Coronary artery (tissue), 2 donors: ENCODE results near the gene MGMT.

ENCODE experiments used
- DNase-seq: peaks from one replicate; pipeline ENCODE4 v3.0.0-alpha.2; 2017; ENCODE audit warnings: low spot score
- H3K27ac ChIP-seq, 2 donors: fragments of 200-600 bp; sonication (generic); one replicate each; pipeline ENCODE4 v1.5.1; 2016 to 2019
- H3K4me3 ChIP-seq: fragments of 200-600 bp; sonication (generic); 2 replicates; pipeline ENCODE4 v1.5.1; 2016; ENCODE audit warnings: mild to moderate bottlenecking, moderate library complexity
- CTCF ChIP-seq: fragments of 200-600 bp; sonication (generic); IDR thresholded peaks from one replicate; pipeline ENCODE4 v1.5.1; 2019; ENCODE audit warnings: antibody characterized with exemption

MGMT gene

GRCh38 chr10:129449893-129450292, 17.1 kb upstream of the MGMT start:
- TF ChIP-seq CTCF = no peak
- Histone ChIP-seq H3K27ac (no peak overlapping the region), H3K4me3 (no peak overlapping the region)
- DNase-seq = no peak

- DNase-seq = no peak
- TF ChIP-seq CTCF = no peak
- no peak overlapping the region for H3K4me3 ChIP-seq
- no peak overlapping the region for H3K27ac ChIP-seq
These were observed 16.6 kb upstream of the MGMT start for GRCh38 chr10:129450391-129450790.

GRCh38 chr10:129455625-129456024, 11.4 kb upstream of the MGMT start:
- no peak for DNase-seq
- no peak overlapping the region for H3K4me3 ChIP-seq
- H3K27ac ChIP-seq = no peak overlapping the region
- TF ChIP-seq CTCF = no peak

GRCh38 chr10:129459762-129460539, 7.1 kb upstream of the MGMT start:
- no peak overlapping the region for H3K4me3 ChIP-seq
- H3K27ac ChIP-seq = no peak overlapping the region
- no peak for TF ChIP-seq CTCF
- DNase-seq = peak; percentile 8

GRCh38 chr10:129462257-129462795, 4.7 kb upstream of the MGMT start:
- Histone ChIP-seq H3K27ac (no peak overlapping the region), H3K4me3 (no peak overlapping the region)
- DNase-seq = no peak
- no peak for TF ChIP-seq CTCF

- DNase-seq = no peak
- Histone ChIP-seq H3K27ac (no peak overlapping the region), H3K4me3 (no peak overlapping the region)
- TF ChIP-seq CTCF = no peak
These were observed 2.8 kb upstream of the MGMT start for GRCh38 chr10:129464251-129464650.
